AG08396 (cell line): ENCODE data around the gene LRP1.

Experiments used
- DNase-seq: peaks from one replicate; pipeline ENCODE4 v3.0.0; 2012; ENCODE audit warnings: low spot score, mixed read lengths

Gene LRP1

DNA sequence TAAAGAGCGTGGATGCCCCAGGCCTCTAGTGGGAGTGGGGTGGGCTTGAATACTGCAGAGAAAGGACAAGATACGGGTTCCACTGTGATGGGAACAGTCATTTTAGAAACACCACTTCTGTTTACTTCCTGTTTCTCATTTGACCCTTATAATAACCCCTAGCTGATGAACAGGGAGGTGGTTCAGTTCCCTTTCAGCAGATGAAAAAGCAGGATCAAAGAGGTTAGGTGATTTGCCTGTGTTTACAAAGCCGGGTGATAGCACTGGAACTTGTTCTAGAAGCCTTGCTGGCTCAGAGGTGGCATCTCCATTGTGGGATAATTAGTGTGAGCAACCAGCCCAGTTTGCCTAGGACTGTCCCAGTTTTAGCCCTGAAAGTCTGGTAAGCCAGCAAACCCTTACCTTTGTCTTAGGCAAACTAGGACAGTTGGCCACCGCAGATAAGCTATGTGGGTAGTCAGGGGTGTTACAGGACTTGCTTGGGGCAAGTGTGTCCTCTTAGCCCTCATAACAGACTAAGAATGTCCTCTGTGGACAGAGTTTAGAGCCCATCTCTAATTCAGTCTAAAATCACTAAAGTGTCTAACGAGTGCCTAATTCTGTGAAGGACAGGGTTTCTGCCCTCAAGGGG lies 26.6 kb downstream of the LRP1 start:
- no peak for DNase-seq

DNA sequence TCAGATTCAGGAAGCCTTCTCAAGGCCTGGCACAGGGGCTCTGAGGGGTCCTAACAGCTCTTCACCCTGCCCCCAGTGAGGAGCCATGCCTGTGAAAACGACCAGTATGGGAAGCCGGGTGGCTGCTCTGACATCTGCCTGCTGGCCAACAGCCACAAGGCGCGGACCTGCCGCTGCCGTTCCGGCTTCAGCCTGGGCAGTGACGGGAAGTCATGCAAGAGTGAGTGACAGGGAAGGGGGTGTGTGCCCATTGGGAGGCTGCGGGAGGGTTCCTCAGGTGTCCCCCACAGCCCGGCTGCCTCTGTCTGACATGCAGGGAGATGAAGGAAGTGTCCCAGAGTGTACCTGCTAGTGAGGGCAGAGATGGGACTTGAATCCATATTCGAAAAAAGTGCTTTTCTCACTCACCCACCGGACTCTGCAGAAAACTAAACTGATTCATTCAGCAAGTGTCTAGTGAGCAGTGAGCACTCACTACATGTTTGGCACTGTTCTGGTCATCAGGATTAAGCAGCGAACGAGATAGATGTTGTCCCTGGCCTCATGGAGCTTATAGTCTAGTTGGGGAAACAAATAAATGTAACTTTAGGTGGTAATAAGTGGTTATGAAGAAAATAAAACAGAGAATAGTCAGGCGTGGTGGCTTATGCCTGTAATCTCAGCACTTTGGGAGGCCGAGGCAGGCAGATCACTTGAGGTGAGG lies 28.6 kb downstream of the LRP1 start:
- no peak for DNase-seq

DNA sequence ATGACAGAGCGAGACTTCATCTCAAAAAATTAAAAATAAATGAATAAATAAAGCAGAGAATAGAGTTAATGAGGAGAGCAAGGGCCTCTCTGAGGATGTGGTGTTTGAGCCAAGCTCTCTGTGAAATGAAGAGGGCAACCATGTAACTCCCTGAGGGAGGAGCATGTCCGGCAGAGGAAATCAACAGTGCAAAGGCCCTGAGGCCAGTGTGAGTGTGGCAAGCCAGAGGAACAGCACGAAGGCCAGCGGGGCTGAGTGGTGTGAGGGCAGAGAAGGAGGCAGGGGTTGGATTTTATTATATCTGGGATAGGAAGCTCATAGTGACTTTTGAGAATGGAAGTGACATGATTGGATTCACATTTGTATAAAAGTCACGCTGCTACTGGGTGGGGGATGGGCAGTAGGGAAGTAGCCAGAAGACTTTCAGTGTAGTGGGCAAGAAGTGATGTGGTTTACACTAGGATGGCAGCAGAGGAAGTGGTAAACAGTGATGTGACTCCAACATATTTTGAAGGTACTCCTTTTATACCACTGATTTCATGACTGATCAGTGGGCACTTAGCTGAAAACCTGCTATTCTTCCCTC lies 29.4 kb downstream of the LRP1 start:
- no peak for DNase-seq

DNA sequence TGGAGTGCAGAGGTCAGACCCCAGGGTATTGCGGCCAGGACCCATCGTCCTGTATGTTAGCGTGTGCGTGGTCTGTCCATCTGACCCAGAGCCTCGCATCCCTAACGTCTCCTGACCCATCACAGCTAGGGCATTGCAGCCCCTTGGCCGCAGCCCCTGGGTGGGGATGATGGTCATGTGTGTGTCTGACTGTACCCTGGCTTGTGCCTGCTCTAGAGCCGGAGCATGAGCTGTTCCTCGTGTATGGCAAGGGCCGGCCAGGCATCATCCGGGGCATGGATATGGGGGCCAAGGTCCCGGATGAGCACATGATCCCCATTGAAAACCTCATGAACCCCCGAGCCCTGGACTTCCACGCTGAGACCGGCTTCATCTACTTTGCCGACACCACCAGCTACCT lies 29.9 kb downstream of the LRP1 start:
- DNase-seq, result no peak

DNA sequence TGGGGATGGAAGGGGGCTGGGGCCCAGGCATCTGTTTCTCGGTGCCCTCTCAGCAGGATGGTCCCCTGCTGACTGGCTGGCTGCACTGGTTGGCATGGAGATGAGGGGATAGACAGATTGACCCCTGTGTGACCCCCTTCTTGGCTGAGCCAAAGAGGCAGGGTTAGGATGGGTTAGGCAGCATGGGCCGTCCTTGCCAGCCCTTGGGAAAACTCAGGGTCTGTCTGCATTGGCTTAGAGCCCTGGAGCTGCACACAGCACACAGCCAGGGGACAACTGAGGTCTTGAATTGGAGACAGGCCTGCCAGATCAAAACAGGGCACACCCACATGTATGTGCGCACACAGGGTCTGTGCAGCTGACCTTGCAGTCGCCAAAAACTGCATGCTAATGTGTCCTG lies 30.4 kb downstream of the LRP1 start:
- DNase-seq, result no peak

DNA sequence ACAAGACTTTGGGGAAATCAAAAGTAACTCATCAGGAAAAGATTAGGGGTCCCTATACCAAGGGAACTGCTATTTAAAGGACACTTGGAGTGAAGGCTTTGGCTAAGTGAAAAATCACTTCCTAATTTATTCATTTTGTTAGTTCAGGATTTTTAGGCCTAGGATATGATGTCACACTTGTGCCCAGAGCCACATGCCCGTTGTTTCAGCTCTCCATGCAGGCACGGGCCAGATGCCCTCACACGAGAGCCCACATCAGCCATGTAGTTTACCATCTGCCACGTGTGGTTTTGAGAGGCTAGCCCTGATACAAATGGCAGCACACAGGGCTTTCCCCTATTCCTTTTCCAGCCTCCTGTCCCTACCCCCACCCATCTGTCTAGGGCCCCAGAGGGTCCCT lies 31.0 kb downstream of the LRP1 start:
- DNase-seq, result no peak

DNA sequence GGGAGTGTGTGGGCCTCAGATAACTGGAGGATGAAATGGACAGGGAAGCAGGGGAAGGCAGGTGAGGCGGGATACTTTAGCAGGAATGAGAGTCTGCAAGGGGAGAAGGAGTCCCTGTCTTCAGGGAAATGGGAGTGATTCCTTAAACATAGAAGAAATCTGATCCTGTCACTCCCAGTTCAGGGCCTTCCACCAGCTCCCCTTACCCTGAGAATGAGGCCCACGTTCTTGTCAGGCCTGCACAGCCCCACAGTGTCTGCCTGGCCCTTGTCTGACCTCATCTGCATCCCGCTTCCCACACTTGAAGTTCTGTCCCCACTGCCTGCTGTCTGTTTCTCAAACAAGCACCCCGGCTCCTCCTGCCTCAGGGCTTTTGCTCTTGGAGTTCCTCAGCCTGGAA lies 31.8 kb downstream of the LRP1 start:
- no peak for DNase-seq

DNA sequence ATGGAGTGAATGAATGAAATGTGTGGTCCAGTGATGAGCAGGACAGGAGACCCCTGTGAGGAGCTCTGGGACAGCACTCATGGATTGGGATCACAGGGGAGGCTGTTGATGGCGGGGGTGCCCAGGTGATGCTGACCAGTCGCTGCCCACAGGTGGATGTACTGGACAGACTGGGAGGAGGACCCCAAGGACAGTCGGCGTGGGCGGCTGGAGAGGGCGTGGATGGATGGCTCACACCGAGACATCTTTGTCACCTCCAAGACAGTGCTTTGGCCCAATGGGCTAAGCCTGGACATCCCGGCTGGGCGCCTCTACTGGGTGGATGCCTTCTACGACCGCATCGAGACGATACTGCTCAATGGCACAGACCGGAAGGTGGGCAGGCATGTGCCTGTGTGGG lies 32.5 kb downstream of the LRP1 start:
- no peak for DNase-seq

DNA sequence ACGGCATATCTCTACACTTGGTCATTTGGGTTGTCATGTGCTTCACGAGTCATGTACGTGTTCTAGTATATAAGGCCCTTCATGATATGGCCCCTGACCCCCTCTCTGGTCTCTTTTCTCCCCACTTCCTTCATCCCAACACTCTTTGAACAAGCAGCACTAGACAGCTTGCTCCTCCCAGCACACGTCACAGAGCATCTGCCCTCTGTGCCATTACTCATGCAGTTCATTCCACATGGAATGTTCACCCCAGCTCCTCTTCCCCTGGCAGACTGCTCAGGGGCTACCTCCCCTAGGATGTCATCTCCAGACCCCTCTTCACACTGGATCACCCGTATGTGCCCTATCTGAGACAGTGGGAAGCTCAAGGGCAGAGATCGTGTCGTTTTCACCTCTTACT lies 33.2 kb downstream of the LRP1 start:
- no peak for DNase-seq

DNA sequence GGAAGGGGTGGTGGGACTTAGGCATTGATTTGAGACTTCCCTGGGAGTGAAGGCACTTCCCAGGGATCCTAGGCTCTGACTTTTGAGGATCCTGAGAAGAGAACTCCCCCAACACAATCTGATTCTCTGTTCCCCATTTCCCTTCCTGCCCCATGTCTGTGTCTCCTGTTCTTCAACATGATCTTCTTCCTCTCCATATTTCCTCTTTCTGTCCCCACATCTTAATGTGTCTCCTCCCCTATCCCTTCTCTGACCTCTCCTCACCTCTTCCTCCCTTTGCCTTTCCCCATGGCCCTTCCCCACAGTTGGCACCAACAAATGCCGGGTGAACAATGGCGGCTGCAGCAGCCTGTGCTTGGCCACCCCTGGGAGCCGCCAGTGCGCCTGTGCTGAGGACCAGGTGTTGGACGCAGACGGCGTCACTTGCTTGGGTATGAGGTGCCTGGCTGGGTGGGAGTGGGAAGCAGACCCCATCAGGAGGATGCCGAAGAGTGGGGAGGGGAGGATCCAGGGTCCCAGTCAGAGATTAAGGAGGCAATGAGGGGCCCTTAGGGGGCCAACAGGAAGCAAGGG lies 34.4 kb downstream of the LRP1 start:
- DNase-seq, result no peak

DNA sequence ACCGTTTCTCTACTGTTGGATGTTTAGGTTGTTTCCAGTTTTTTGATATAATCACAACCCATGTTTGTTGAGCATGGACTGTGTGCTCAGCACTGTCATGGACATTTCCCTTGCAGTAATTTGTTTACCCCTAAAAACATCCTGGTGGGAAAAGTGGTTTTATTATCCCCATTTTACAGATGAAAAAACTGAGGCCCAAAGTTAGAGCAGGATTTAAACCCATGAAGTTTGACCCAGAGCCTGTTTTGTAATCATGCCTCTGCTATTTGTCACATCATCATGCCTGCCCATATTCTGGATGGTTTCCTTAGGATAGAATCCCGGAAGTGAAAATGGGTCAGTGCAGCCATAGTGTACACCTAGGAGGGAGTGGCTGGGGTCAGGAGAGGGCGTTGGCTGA lies 36.2 kb downstream of the LRP1 start:
- no peak for DNase-seq

DNA sequence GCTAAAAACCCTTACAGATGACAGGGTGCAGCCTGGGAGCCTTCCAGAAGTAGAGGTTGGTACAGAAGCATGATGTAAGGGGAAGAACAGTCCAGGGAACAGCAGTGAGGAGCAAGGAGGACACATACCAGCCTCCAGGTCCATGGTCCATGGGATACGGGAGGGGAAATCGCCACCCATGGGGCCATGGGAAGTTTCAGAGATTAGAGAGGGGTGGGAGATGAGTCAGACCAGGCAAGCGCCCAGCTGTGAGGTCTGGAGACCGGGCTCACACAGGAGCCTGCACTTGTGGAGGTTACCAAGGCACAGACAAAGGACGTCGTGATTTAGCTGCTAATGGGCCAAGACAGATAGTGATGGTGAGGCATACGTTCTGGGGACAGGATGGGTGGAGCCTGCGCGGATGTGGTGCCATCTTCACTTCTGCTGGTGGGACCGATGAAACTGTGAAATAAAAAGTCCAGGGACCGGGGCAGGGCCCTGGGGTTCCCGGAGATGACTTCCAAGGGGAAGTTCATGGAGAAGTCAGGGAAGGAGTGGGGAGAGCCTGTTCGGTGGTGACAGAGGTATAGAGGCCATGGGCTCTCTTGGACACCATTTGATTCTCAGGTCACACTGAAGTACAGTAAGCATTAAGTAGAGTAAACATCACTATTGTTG lies 36.8 kb downstream of the LRP1 start:
- no peak for DNase-seq

DNA sequence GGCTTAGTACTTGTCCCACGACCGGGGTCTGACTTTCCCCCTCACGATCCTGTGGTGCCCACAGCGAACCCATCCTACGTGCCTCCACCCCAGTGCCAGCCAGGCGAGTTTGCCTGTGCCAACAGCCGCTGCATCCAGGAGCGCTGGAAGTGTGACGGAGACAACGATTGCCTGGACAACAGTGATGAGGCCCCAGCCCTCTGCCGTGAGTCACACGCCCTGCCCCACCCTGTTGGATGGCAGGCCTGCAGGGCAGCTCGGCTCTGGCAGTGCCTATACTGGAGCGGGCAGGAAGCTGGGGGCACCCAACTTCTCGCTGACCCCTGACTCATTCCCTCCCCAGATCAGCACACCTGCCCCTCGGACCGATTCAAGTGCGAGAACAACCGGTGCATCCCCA lies 37.5 kb downstream of the LRP1 start:
- DNase-seq, result no peak

DNA sequence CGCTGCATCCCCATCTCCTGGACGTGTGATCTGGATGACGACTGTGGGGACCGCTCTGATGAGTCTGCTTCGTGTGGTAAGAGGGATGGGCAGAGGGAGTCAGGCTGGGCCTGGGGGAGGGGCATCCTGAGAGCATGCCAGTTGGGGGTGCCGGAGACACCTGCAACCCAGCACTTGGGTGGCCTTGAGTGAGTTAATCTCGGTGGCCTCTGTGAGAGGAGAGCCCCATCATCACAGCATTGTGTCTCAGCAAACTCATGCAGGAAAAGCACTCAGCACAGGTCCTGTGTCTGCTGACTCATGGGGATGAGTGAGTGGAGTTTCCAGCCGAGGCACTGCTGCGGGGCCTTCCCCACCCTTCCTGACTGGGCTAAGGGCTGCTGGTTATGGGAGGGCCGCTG lies 38.7 kb downstream of the LRP1 start:
- DNase-seq, result peak; percentile 74

DNA sequence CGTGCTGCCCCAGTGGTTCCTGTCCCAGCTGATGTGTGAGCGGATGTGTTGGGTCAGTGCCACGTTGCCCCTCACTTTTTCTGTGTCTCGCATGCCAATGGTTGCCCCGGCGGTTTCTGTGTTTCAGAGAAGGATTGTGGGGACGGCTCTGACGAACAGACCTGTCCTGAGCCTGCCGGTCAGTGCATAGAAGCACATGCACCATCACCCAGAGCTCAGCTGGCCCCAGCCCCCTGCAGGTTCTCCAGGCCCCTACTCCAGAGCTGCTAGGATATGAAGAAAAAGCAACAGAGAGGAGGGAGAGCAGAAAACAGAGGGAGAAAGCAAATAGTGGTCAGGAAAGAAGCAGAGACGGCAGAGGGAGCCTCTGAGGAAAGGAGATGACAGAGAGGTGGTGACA lies 39.8 kb downstream of the LRP1 start:
- no peak for DNase-seq

DNA sequence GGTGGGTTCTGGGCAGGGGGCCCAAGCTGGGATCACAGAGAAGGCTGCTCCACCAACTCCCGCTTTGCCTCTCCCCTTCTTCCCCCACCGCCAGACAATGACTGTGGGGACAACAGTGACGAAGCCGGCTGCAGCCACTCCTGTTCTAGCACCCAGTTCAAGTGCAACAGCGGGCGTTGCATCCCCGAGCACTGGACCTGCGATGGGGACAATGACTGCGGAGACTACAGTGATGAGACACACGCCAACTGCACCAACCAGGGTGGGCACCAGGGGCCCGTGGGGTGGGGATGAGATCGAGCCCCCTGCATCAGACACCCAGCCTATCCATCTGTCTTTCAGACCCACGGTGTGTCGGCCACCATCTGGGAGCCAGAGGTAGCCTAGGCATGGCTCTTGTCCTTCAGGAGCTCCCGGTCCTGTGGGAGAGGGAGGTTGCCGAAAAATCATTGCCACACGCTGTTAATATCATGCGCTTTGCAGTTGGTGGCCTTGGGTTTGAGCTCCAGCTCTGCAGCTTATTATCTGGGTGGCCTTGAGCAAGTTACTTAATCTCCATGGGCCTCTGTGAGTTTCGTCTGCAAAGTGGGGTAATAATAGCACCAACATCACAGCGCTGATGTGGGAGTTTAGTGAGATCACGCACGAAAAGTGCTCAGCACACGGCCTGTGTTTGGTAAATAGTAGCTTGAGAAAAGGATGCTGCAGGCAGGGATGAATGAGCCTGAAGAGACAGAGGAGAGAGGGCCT lies 40.9 kb downstream of the LRP1 start:
- DNase-seq, result no peak

DNA sequence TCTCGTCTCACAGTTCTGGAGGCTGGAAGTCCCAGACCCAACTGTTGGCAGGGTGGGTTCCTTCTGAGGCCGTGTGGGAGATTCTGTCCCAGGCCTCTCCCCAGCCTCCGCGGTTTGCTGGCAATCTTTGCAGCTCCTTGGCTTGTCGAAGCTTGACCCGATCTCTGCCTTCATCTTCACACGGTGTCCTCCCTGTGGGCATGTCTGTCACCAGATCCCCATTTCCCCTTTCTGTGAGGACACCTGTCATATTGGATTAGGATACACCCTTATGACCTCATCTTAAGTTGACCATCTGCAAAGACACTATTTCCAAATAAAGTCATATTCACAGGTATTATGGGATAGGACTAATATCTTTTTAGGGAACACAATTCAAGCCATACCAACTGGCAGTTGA lies 41.7 kb downstream of the LRP1 start:
- no peak for DNase-seq

DNA sequence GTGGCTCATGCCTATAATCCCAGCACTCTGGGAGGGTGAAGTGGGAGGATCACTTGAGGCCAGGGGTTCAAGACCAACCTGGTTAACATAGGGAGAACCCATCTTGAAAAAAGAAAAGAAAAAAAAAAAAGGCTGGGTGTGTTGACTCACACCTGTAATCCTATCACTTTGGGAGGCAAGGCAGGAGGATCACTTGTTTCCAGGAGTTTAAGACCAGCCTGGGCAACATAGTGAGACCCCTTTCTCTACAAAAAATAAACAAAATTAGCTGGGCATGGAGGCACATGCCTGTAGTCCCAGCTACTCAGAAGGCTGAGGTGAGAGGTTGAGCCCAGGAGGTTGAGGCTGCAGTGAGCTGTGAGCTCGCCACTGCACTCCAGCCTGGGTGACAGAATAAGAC lies 42.1 kb downstream of the LRP1 start:
- no peak for DNase-seq

DNA sequence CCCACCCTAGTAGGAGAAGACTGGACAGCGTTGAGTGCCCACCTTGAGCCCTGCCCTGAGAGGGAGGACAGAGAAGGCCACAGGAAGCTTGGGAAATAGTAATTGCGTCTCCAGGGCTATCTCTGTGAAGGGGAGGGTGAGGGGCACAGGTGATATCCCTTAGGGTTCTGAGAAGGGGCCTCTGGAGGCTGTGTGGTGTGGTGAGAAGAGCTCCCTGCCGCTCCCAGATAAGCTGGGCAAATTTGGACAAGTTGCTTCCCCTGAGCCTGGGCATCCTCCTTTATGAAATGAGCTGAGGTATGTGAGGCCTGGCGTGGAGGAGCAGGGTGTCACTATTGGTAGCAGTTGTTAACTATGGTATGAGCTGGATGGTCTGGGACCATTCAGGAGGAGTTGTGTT lies 42.6 kb downstream of the LRP1 start:
- no peak for DNase-seq

DNA sequence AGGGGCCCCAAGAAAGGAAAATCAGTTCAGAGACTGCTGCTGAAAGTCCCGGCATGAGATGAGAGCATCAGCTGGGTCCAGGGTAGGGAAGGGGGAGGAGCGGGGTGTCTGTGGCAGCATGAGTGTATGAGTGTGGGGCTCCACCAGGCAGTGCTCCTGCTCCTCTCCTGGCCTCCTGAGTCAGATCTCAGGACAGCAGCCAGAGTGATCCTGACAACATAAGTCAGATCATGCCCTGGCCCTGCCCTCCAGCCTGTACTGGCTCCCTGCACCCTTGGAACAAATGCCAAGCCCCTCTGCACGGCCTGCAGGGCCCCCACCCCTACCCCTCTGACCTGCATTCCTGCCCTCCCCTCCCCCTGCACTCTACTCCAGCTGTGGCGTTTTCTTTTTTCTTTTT lies 43.4 kb downstream of the LRP1 start:
- DNase-seq, result peak; percentile 80

DNA sequence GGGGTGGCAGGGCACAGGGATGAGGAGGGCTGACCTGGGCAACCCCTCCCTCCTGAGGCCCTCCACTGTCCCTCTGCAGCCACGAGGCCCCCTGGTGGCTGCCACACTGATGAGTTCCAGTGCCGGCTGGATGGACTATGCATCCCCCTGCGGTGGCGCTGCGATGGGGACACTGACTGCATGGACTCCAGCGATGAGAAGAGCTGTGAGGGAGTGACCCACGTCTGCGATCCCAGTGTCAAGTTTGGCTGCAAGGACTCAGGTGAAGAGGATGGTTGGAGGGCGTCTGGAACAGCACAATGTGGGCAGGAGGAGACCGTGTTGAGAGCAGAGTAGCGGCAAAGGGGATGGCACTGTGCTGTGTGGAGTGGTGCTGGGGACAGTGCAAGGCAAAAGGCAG lies 44.8 kb downstream of the LRP1 start:
- DNase-seq, result no peak

DNA sequence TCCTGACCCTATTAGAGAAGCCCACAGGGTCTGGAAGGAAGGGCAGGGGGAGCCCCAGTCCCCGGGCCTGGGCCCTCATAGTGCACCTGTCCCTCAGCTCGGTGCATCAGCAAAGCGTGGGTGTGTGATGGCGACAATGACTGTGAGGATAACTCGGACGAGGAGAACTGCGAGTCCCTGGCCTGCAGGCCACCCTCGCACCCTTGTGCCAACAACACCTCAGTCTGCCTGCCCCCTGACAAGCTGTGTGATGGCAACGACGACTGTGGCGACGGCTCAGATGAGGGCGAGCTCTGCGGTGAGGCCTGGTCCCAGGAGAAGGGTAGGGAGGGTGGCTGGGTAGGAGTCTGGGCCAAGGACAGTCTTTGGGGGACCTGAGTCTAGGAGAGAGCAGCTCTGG lies 45.4 kb downstream of the LRP1 start:
- DNase-seq, result no peak
